Lower leg skin (tissue), 3 donors: ENCODE results near the gene CTTNBP2.

Source experiments
- CTCF ChIP-seq, 3 donors: fragments of 450-650 bp; IDR thresholded peaks; one replicate each; pipeline ENCODE4 v1.5.1; 2016; ENCODE audit warnings: antibody characterized with exemption in 3 of 3, mild to moderate bottlenecking in 3 of 3, moderate library complexity in 2 of 3
- POLR2A ChIP-seq, 2 donors: fragments of 450-650 bp; IDR thresholded peaks; one replicate each; pipeline ENCODE4 v1.6.1; 2016 to 2017; ENCODE audit warnings: antibody characterized with exemption in 2 of 2, mild to moderate bottlenecking in 1 of 2, moderate library complexity in 1 of 2

GRCh38 chr7:117781707-117782106 is 91.5 kb downstream of the CTTNBP2 start:
- no peak for TF ChIP-seq CTCF (IDR thresholded peaks at IDR 0.05)
- no peak for TF ChIP-seq POLR2A (IDR thresholded peaks at IDR 0.05)
